EL (cell line): ENCODE measurements around the gene RHAG.
"Not testable (repeated sequence)": the region's sequence is repeated elsewhere in the genome, so short reads cannot be mapped to it uniquely, and the experiment has no call there.

ENCODE experiments used
- DNase-seq: peaks from one replicate; pipeline ENCODE4 v3.0.0-alpha.2; 2016

RHAG gene

GRCh38 chr6:49635480-49635879 is 1.2 kb downstream of the RHAG start:
- DNase-seq, result no peak

DNA sequence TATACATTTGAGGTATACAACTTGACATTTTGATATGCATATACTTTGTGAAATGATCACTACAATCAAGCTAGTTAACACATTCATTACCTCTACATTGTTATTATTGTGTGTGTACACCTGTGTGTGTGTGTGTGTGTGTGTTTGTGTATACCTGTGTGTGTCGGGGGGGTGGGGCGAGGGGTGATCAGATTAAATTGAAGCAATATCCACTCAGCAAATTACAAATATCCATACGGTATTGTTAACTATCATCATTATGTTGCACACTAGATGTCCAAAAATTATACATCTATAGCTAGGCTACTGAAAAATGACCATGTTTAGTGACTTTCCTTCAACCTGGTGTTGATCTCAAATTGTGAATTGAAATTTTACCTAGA is 1.8 kb downstream of the RHAG start:
- DNase-seq, result no peak

DNA sequence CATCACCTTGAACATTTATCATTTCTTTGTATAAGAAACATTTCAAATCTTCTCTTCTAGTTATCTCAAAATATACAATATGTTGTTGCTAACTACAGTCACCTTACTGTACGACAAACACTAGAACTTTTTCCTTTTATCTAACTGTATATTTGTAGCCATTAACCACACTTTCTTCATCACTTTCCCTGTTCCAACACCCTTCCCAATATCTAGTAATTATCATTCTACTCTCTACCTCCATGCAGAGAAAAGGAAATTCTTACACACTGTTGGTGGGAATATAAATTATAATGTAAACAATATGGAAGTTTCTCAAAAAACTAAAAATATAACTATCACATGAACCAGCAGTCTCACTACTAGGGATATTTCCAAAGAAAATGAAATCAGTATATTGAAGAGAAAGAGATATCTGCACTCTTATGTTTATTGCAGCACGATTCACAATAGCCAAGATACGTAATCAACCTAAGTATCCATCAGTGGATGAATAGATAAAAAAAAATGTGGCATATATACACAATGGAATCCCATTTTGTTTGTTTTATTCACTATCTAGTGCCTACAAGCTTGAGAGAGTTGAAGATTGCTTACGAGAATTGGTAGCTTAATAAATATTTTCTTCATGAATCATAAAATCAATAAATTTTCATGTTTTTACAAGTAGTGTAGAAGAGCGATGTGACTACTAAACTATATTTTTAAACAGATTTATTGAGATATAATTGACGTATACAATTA is 2.4 kb downstream of the RHAG start:
- DNase-seq, result no peak

DNA sequence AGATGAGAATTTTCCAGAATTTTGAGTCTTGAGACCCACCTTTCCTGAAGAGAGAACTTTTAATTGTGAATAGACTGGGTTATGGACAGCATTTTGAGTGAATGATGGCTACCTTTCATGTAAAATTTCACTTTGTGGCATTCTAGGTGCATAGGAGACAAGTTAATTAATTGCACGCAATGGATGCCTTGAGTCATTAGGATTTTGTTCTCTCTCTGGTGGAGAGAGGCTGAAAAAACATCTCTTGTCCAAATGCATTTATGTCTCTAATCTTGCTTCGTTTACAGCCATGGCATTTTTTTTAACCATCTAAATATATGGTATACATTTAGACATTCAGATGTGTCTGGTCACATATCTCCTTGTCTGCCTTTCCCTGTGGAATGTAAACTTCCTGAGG is 3.1 kb downstream of the RHAG start:
- DNase-seq, result no peak

DNA sequence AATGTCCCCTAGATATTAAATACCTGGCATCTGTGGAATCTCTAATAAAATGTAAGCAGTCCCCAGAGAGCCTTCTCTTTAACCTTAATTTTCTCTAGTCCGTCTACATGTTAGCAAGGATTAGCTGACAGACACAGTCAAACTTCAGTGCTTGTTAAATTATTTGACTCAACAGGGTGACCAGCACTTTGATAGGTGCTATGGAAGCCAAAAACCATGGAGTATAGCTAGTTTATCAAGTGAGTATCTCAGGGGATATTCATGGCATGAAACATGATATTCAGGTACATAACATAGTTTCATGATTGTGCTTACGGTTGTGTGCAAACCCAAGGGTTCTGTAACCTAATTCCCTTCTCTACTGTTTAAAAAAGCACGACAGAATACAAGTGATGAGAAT is 3.9 kb downstream of the RHAG start:
- no peak for DNase-seq

- not testable (repeated sequence) for DNase-seq
Measured at GRCh38 chr6:49629485-49630088, 7.1 kb downstream of the RHAG start.

GRCh38 chr6:49626811-49627210 is 9.8 kb downstream of the RHAG start:
- DNase-seq, result no peak

DNA sequence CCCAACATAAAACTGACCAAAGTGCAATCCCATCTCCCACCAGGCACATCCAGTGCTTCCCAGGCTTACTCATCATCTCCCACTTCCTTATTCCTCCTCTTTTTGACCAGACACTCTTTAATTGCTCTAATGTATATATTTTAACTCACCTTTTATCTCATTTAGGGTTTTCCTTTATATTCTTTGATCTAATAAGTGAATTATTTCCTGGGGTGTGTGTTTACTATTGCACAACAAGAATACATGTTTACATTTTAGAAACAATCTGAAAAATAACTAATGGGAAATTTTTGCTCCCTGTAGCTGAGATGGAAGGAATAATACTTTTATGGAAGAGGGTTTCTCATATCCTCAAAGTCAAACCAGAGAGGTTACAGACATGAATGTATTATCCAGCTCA is 18.4 kb downstream of the RHAG start:
- no peak for DNase-seq

DNA sequence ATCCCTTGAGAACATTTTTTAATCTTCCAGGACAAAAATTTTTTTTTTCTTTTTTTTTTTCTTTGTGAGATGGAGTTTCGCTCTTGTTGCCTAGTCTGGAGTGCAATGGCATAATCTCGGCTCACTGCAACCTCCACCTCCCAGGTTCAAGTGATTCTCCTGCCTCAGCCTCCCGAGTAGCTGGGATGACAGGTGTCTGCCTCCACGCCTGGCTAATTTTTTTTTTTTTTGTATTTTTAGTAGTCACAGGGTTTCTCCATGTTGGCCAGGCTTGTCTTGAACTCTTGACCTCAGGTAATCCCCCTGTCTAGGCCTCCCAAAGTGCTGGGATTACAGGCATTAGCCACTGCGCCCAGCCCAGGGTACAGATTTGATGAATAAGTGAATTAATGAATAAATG is 22.5 kb downstream of the RHAG start:
- not testable (repeated sequence) for DNase-seq

DNA sequence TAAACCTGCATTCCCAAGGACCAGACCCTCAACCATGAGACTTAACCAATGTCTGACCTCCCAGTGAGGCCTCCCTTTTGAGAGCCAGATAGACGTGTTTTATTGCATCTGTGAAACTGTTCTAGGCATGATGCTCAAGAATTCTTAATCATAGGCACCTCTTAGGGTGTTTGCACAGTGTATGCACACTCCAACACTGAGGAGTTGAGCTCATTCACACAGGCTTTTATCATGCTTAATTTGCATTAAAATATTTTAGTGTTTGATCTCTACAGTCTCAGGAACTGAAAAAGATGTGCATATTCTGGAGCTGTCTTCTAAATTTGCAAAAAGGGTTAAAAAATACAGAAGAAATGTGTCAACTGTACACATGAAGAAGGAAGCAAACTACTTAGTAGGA is 27.4 kb downstream of the RHAG start:
- DNase-seq, result no peak

DNA sequence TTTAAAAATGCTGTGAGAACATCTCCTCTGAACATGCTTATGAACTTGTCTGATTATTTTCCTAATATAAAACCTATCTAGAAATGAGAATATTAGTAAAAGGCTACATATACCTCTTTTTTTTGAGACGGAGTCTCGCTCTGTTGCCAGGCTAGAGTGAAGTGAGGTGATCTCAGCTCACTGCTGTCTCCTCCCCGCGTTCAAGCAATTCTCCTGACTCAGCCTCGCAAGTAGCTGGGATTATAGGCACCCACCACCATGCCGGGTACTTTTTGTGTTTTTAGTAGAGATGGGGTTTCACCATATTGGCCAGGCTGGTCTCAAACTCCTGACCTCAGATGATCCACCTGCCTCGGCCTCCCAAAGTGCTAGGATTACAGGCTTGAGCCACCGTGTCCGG is 28.4 kb downstream of the RHAG start:
- DNase-seq, result not testable (repeated sequence)

- DNase-seq, result no peak
Measured at GRCh38 chr6:49607391-49607982, 29.2 kb downstream of the RHAG start.

DNA sequence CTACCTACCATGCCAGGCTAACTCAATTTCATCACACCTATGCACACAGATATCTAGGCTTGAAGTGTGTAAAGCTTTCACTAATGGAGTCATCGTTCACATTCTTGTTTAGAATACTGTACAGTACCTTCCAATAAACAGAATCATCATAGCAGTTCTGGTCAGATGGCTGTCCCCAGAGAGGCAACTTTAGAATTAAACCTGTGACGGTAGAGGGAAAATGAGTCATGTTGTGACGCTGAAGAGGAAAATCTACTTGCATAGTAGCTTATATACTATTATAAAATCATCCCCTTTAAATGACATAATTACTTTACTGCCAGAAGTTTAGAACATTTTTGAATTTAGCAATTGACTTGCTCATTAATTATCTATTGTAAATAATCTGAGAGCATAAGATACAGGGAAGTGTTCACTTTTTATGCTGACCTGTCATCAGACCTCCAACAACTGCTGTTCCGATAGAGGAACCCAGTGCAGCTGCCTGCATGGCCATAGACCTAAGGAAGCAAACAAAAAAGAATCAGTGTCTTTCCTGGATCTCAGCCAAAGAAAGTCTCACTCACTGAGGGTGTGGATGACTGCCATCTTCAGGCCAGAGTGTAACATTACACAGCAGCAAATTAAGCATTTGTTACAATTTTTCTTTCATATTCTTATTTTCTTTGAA is 29.8 kb downstream of the RHAG start:
- peak; percentile 74 for DNase-seq

- DNase-seq, result not testable (repeated sequence)
Measured at GRCh38 chr6:49604080-49604479, 32.6 kb downstream of the RHAG start.

DNA sequence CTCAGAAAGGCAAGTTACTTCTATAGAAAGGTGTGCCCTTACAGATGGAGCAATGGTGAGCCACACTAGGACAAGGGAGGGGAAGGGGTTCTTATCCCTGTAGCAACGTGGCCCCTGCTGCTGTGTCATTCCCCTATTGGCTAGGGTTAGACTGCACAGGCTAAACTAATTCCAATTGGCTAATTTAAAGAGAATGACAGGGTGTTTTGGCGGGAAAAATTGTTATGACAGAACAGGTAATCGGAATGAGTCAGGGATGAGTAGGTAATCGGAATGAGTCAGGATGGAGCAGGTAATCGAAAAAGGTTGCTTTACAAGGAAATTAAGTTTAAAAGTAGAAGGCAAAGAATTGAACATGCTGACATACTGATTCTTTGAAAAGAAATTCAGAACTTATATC is 49.4 kb downstream of the RHAG start:
- DNase-seq, result not testable (repeated sequence)

- DNase-seq, result peak; percentile 12
Measured at GRCh38 chr6:49582529-49582928, 54.1 kb downstream of the RHAG start.

- DNase-seq, result no peak
Measured at GRCh38 chr6:49579649-49580048, 57.0 kb downstream of the RHAG start.

DNA sequence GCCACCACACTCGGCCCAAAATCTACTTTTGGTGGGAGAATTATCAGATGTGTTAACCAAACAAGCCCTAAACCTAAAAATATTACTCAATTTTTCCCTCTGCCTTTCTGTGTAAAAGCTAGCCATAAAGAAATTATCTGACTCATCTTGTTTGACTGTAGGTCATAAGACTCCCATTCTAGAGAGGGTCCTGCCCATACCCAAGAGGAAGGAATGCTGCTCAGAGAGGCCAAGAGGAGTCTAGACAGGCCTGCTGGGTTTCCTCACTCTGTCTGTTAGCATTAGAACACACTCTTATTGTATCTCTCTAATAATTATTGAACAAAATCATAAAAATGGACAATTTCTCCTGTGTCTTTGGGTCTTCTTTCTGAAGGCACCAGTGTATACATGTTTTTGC is 60.0 kb downstream of the RHAG start:
- DNase-seq, result peak; percentile 12

DNA sequence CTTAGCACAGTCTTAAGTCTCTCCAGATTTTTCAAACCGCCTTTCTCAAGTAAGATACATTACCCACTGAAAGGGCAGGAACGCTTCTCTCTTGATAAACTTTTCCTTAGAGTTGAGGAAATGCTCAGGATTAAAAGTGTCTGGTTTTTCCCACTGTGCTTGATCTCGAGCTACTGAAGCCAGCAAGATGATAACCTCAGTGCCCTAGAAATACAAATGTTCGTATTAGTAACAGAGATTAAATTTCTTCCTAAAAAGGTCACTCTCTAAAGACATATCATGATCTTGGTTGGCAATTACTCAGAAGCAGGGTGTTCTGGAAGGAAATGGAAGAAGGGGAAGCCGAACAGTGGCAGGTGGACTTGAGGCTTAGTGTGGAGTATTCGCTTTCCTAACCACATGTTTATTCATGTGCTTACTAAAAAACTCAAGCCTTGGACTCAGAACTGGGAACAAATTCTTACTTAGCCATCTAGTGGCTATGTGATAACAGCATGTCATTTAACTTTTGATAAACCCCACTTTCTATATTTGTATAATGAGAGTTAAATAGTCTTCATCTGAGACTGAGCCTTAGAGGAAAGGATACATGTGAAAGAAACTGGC is 66.1 kb downstream of the RHAG start:
- DNase-seq, result peak; percentile 7

DNA sequence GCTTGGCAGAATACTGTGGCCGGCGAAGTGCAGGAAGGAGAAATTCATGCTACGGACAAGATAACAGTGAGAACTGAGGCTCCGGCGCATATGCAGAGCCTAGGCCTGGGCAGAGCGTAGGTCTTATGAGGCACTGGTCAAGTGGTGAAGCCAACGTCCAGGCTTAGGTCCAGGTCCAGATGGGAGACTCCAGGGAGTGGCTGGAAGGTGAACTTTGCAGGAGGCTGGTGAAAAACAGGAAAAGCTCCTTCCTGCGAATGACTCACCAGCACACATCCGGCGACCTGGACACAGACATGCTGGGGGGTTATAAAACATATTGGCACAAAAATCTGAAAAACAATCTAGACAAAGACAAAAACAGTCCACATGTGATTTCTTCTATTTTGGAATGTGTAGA is 70.8 kb downstream of the RHAG start:
- peak; percentile 20 for DNase-seq

DNA sequence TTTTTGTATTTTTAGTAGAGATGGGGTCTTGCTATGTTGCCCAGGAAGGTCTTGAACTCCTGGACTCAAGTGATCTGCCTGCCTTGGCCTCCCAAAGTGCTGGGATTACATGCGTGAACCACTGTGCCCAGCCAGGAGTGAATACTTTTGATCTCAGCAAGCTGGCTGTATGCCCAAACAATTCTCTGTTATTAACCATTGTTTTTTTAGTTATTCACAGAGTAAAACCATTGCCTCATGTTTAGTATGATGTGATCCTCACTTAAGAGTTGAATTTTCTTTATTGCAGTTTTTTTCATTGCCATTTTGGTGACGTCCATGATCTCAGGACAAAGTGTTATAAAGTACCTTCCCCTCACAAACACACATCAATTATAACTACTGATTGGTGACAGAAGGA is 71.4 kb downstream of the RHAG start:
- no peak for DNase-seq

DNA sequence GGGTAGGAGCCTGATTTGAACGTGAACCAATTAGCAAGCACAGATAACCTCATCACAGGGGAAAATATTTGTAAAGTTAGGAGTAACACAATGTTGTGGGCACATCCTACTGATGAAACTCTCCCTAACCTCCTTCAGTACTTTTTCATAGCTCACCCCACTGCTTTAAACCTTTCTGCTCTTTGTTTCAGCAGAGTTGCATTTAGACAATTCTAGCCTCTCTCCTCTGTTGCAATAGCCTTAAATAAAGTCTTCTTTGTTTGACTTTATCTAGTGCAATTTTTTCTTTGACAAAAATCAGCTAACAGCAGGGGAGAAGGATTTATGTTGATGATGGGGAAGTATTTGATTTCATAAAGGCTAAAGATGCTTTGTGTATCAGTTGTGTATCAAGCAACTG is 72.1 kb downstream of the RHAG start:
- DNase-seq, result no peak
